Measurements from ENCODE around the gene IFT43. TPM values are rescaled to one million over a fixed set of nuclear protein-coding genes. Genes with fewer than 3 reads are reported as not detected.

The IFT43 gene
- total and polyA plus RNA-seq, 2 donors (not counting 1 experiment from before 2014, with no cell fraction given): 35.2 to 54.9 TPM

DNA sequence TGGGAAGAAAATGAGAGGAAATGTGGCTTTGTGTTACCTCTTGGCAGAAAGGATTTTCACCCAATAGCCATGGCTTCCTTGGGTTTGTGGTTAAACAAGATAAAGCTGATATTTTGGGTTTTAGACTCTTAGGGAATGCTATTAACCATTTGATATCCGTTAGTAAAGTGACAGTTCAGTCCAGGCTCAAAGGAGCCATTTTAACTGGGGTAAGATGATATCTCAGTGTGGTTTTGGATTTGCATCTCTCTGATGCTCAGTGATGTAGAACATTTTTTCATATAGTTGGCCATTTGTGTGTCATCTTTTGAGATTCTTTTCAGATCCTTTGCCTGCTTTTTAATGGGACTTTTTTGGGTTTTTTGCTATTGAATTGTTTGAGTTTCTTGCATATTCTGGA, 30.1 kb downstream of the IFT43 start:
- DNase-seq (ENCODE audit: low read depth in 2 of 2): peak in 1 of 2 donors; percentile 64
- no peaks in the 10 kb centered on the region for H3K79me2 ChIP-seq (ENCODE audit: control insufficient read depth, insufficient read depth, low read length)
- H3K4me2 ChIP-seq (ENCODE audit: extremely low read depth, insufficient read depth, low read length): no peak overlapping the region
- no peaks in the 10 kb centered on the region for H3K27me3 ChIP-seq (ENCODE audit: control insufficient read depth, insufficient read depth, low read length)
- no peak overlapping the region for H3K4me3 ChIP-seq (replicated peaks in 1 of 4; ENCODE audit: control extremely low read depth in 1 of 4, insufficient read depth in 1 of 4, low read depth in 3 of 4, low read length in 4 of 4)
- H3K36me3 ChIP-seq (ENCODE audit: control insufficient read depth, insufficient read depth, low read length): peaks cover 3% of the 10 kb centered on the region
- peaks cover 6% of the 10 kb centered on the region for H3K4me1 ChIP-seq (ENCODE audit: control insufficient read depth, extremely low read depth, insufficient read depth, low read length)
- no peaks in the 10 kb centered on the region for H4K20me1 ChIP-seq (ENCODE audit: control insufficient read depth, extremely low read depth, insufficient read depth, low read length)
- no peak overlapping the region for H3K9ac ChIP-seq (ENCODE audit: insufficient read depth, low read length)
- H3K27ac ChIP-seq (ENCODE audit: insufficient read depth, low read length): no peak overlapping the region
- no peaks in the 10 kb centered on the region for H3K9me3 ChIP-seq (ENCODE audit: control insufficient read depth, insufficient read depth, low read depth, low read length)
- no peak for TF ChIP-seq EZH2 (IDR thresholded peaks at IDR 0.05; ENCODE audit: low read length, missing control alignments)
- TF ChIP-seq, protein P1, sequence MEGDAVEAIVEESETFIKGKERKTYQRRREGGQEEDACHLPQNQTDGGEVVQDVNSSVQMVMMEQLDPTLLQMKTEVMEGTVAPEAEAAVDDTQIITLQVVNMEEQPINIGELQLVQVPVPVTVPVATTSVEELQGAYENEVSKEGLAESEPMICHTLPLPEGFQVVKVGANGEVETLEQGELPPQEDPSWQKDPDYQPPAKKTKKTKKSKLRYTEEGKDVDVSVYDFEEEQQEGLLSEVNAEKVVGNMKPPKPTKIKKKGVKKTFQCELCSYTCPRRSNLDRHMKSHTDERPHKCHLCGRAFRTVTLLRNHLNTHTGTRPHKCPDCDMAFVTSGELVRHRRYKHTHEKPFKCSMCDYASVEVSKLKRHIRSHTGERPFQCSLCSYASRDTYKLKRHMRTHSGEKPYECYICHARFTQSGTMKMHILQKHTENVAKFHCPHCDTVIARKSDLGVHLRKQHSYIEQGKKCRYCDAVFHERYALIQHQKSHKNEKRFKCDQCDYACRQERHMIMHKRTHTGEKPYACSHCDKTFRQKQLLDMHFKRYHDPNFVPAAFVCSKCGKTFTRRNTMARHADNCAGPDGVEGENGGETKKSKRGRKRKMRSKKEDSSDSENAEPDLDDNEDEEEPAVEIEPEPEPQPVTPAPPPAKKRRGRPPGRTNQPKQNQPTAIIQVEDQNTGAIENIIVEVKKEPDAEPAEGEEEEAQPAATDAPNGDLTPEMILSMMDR (conservative IDR thresholded peaks at IDR 0.05 in 1 of 2, IDR thresholded peaks at IDR 0.05 in 1 of 2; ENCODE audit: low read depth in 1 of 2, low read length in 2 of 2): no peak
- no peak overlapping the region for H2AFZ ChIP-seq (ENCODE audit: low read length)

DNA sequence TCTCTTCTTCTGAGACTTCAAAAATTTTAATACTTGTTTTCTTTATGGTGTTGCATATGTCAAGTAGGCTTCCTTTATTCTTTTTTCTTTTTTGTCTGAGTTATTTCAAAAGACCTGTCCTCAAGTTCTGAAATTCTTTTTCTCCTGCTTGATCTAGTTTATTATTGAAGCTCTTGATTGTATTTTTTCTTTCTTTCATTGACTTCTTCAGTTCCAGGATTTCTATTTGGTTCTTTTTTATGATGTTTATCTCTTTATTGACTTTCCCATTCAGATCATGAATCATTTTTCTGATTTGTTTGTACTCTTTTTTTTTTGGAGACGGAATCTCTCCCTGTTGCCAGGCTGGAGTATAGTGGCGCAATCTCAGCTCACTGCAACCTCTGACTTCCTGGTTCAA, 34.1 kb downstream of the IFT43 start:
- no peaks in the 10 kb centered on the region for H3K9me3 ChIP-seq (ENCODE audit: control insufficient read depth, insufficient read depth, low read depth, low read length)
- H2AFZ ChIP-seq (ENCODE audit: low read length): no peak overlapping the region
- no peaks in the 10 kb centered on the region for H4K20me1 ChIP-seq (ENCODE audit: control insufficient read depth, extremely low read depth, insufficient read depth, low read length)
- no peaks in the 10 kb centered on the region for H3K27me3 ChIP-seq (ENCODE audit: control insufficient read depth, insufficient read depth, low read length)
- no peak overlapping the region for H3K27ac ChIP-seq (ENCODE audit: insufficient read depth, low read length)
- H3K79me2 ChIP-seq (ENCODE audit: control insufficient read depth, insufficient read depth, low read length): no peaks in the 10 kb centered on the region
- TF ChIP-seq, protein P1 (conservative IDR thresholded peaks at IDR 0.05 in 1 of 2, IDR thresholded peaks at IDR 0.05 in 1 of 2; ENCODE audit: low read depth in 1 of 2, low read length in 2 of 2): no peak
- TF ChIP-seq EZH2 (IDR thresholded peaks at IDR 0.05; ENCODE audit: low read length, missing control alignments): no peak
- no peak overlapping the region for H3K9ac ChIP-seq (ENCODE audit: insufficient read depth, low read length)
- H3K4me1 ChIP-seq (ENCODE audit: control insufficient read depth, extremely low read depth, insufficient read depth, low read length): no peaks in the 10 kb centered on the region
- peaks cover 2% of the 10 kb centered on the region for H3K36me3 ChIP-seq (ENCODE audit: control insufficient read depth, insufficient read depth, low read length)
- DNase-seq (ENCODE audit: low read depth in 2 of 2): no peak
- no peak overlapping the region for H3K4me3 ChIP-seq (replicated peaks in 1 of 4; ENCODE audit: control extremely low read depth in 1 of 4, insufficient read depth in 1 of 4, low read depth in 3 of 4, low read length in 4 of 4)
- H3K4me2 ChIP-seq (ENCODE audit: extremely low read depth, insufficient read depth, low read length): no peak overlapping the region

DNA sequence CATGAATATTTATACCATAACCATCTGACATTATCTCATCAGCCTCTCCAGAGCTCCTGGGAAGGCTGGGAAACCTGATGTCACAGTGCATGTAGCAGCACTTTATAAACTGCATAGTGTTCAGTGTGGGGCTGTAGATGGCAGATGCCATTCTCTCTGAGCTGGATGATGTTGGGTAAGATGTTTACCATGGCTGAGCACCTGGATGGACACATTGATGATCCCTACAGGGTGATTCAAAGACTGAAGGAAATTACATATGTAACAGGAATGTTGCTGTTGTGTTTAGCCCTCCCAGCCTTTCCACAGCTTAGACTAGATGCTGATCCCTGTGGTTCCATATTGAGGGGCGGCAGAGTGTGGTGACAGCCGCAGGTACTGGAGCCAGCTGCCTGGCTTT, 37.4 kb downstream of the IFT43 start:
- no peaks in the 10 kb centered on the region for H4K20me1 ChIP-seq (ENCODE audit: control insufficient read depth, extremely low read depth, insufficient read depth, low read length)
- H3K27ac ChIP-seq (ENCODE audit: insufficient read depth, low read length): no peak overlapping the region
- TF ChIP-seq, protein P1 (conservative IDR thresholded peaks at IDR 0.05 in 1 of 2, IDR thresholded peaks at IDR 0.05 in 1 of 2; ENCODE audit: low read depth in 1 of 2, low read length in 2 of 2): no peak
- no peak for TF ChIP-seq EZH2 (IDR thresholded peaks at IDR 0.05; ENCODE audit: low read length, missing control alignments)
- H3K4me2 ChIP-seq (ENCODE audit: extremely low read depth, insufficient read depth, low read length): no peak overlapping the region
- no peak overlapping the region for H3K4me3 ChIP-seq (replicated peaks in 1 of 4; ENCODE audit: control extremely low read depth in 1 of 4, insufficient read depth in 1 of 4, low read depth in 3 of 4, low read length in 4 of 4)
- no peaks in the 10 kb centered on the region for H3K4me1 ChIP-seq (ENCODE audit: control insufficient read depth, extremely low read depth, insufficient read depth, low read length)
- H3K36me3 ChIP-seq (ENCODE audit: control insufficient read depth, insufficient read depth, low read length): no peaks in the 10 kb centered on the region
- no peaks in the 10 kb centered on the region for H3K79me2 ChIP-seq (ENCODE audit: control insufficient read depth, insufficient read depth, low read length)
- no peak overlapping the region for H2AFZ ChIP-seq (ENCODE audit: low read length)
- H3K9ac ChIP-seq (ENCODE audit: insufficient read depth, low read length): no peak overlapping the region
- H3K27me3 ChIP-seq (ENCODE audit: control insufficient read depth, insufficient read depth, low read length): no peaks in the 10 kb centered on the region
- DNase-seq (ENCODE audit: low read depth in 2 of 2): no peak
- H3K9me3 ChIP-seq (ENCODE audit: control insufficient read depth, insufficient read depth, low read depth, low read length): no peaks in the 10 kb centered on the region

Measured in fibroblast of lung (primary cell).